GM23248 (cell line): Measurements from ENCODE around the gene TCF4.

Experiments
- EZH2 ChIP-seq: fragments of 200-600 bp; sonication (generic); IDR thresholded peaks from 2 replicates; pipeline ENCODE4 v1.6.1; 2018; ENCODE audit warnings: antibody characterized with exemption, mild to moderate bottlenecking; ENCODE audit not compliant: insufficient read depth, poor library complexity, severe bottlenecking
- EZH2phosphoT487 ChIP-seq: fragments of 200-600 bp; sonication (generic); IDR thresholded peaks from 2 replicates; pipeline ENCODE4 v1.6.1; 2018; ENCODE audit warnings: antibody characterized with exemption, moderate library complexity, mild to moderate bottlenecking, low read depth; ENCODE audit not compliant: insufficient read depth

DNA sequence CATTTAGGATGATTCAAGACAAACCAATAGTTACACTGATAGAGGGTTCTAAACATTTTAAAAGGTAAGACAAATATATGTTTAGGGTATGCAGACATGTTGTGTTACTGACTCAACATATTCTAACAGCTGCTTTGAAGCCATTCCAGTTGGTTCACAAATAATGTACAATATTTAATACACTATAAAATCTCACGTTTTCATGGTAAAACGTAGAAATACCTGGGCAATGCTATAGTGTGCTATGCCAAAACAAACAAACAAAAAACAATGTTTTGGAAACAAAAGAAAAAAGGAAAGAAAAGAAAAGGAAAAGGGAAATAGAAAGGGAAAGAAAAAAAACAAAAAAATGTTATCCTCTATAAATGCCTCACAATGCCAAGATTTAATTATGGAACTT is 277.1 kb downstream of the TCF4 start:
- TF ChIP-seq EZH2 (no peak), EZH2phosphoT487 (no peak)
